Measurements from ENCODE around the gene OTOP2.

- TF ChIP-seq PRDM4 (tag by site-specific recombination; IDR thresholded peaks at IDR 0.05) (no peak), CTCF (tag by site-specific recombination; IDR thresholded peaks at IDR 0.05) (peak; percentile 59), ZNF223 (tag by site-specific recombination; IDR thresholded peaks at IDR 0.05) (no peak), REST (tag by site-specific recombination; IDR thresholded peaks at IDR 0.05) (no peak)
Observed at GRCh38 chr17:74960570-74961342, 36.7 kb downstream of the OTOP2 start.

Measured in HEK293 (cell line).